Bronchial epithelial cell (primary cell): ENCODE data around the gene WNT7A. TPM values are rescaled to one million over a fixed set of nuclear protein-coding genes. Genes with fewer than 3 reads are reported as not detected.

Source experiments
- DNase-seq: peaks from one replicate; pipeline ENCODE4 v3.0.0-alpha.2; 2010; ENCODE audit warnings: low read depth
- FAIRE-seq: peaks from 2 replicates; lab custom pipeline; 2011; peaks lifted over from hg19 to GRCh38; lab: Jason Lieb, UNC
- H3K27me3 ChIP-seq: 2 replicates; pipeline ENCODE4 v1.5.1; 2011; ENCODE audit warnings: low read length; ENCODE audit not compliant: control insufficient read depth, insufficient read depth
- H3K36me3 ChIP-seq: 2 replicates; pipeline ENCODE4 v1.5.1; 2011; ENCODE audit warnings: low read length; ENCODE audit not compliant: control insufficient read depth, insufficient read depth
- H3K4me3 ChIP-seq: 2 replicates; pipeline ENCODE4 v1.5.1; 2011; ENCODE audit warnings: mild to moderate bottlenecking, low read depth, low read length, control low read depth
- total RNA-seq: library from RNA; depleted of rRNA; stranded (reverse); fragments of >200 nt; gene quantifications from 2 replicates; pipeline ENCODE4 v1.2.1, GENCODE V29; 2014
- TF ChIP-seq, protein P1 (sequence below): IDR thresholded peaks from 2 replicates; pipeline ENCODE4 v1.5.1; 2011; ENCODE audit warnings: mild to moderate bottlenecking, moderate library complexity, low read length, control low read depth, inconsistent platforms; ENCODE audit not compliant: insufficient read depth, severe bottlenecking

The WNT7A gene
- total RNA-seq, 1 donor from 2014 or later: 13.4 TPM

DNA sequence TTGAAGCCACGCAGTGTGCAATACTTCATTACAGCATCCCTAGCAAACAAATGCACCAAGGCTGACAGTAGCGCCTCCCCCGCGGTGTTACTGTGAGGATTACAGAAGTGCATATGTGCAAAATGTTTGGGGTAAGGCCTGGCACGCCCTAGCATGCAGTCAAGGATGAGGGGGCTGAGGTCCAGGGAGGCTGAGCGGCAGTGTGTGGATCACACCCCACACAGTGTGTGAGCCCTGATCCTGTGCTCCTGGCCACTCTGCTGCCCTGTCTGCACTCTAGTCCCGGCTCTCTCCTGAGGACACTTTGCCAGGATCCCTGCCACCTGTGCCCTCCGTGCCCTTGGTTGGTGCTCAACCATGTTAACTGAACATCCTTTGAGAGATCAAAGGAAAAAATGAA lies 71.3 kb downstream of the WNT7A start:
- FAIRE-seq: peak; percentile 32
- Histone ChIP-seq H3K36me3 (no peaks in the 10 kb centered on the region), H3K27me3 (no peaks in the 10 kb centered on the region), H3K4me3 (no peak overlapping the region)
- TF ChIP-seq, protein P1, sequence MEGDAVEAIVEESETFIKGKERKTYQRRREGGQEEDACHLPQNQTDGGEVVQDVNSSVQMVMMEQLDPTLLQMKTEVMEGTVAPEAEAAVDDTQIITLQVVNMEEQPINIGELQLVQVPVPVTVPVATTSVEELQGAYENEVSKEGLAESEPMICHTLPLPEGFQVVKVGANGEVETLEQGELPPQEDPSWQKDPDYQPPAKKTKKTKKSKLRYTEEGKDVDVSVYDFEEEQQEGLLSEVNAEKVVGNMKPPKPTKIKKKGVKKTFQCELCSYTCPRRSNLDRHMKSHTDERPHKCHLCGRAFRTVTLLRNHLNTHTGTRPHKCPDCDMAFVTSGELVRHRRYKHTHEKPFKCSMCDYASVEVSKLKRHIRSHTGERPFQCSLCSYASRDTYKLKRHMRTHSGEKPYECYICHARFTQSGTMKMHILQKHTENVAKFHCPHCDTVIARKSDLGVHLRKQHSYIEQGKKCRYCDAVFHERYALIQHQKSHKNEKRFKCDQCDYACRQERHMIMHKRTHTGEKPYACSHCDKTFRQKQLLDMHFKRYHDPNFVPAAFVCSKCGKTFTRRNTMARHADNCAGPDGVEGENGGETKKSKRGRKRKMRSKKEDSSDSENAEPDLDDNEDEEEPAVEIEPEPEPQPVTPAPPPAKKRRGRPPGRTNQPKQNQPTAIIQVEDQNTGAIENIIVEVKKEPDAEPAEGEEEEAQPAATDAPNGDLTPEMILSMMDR: no peak
- no peak for DNase-seq

DNA sequence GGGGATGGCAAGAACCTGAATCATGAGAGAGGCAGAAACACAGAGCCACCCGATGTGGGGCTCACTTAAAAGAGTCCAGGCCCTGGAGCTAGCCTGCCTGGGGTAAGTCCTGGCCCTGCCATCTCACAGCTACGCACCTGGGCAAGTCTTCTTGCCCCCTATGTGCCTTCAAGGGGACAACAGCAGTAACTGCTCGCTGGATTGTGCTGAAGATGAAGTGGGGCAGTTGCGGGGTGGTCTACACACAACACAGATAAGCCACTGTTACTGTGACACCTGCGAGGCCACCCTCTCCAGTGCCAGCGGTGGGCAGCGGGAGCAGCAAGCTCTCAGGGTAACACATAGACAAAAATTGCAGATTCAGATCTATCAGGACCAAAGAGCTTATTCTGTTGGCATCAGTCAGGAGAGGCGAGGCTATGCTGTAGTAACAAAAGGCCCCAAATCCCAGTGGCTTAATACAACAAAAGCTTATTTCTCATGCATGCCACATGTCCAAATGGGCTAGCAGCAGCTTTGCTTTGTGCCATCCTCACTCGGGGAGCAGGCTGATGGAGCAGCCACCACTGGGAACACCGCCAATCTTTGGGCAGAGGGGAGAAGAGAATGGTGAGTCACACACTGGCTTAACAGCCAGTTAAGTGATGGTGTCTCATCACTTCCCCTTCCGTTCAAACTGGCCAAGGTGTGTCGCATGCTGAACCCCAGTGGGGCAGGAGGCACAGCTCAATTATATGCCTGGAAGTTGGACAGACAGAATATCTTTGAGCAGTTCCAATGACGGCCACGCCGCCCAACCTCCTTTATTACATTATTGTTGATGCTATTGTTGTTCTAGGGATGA lies 78.3 kb downstream of the WNT7A start:
- no peaks in the 10 kb centered on the region for H3K27me3 ChIP-seq
- peak; percentile 36 for FAIRE-seq
- TF ChIP-seq, protein P1: no peak
- no peaks in the 10 kb centered on the region for H3K36me3 ChIP-seq
- peak; percentile 81 for DNase-seq
- no peak overlapping the region for H3K4me3 ChIP-seq

DNA sequence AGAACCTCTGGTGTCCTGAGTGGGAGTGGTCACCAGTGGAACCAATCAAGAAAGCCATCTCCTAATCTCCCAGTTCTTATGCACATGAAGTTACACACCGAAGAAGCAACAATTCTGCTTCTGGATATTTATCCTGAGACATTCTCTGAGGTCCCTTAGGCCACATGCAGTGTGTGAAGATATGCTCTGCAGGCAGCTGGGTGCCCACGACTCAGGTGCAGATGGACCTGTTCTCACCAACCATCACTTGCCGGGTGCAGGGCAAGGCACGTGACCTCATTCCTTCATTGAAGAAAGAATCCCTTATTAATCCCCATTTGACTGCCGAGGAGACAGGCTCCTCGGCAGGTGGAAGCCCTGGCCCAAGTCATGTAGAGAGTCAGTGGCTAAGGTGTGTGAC lies 79.8 kb downstream of the WNT7A start:
- Histone ChIP-seq H3K4me3 (no peak overlapping the region), H3K36me3 (no peaks in the 10 kb centered on the region), H3K27me3 (no peaks in the 10 kb centered on the region)
- TF ChIP-seq, protein P1: no peak
- FAIRE-seq (no peak), DNase-seq (no peak)

DNA sequence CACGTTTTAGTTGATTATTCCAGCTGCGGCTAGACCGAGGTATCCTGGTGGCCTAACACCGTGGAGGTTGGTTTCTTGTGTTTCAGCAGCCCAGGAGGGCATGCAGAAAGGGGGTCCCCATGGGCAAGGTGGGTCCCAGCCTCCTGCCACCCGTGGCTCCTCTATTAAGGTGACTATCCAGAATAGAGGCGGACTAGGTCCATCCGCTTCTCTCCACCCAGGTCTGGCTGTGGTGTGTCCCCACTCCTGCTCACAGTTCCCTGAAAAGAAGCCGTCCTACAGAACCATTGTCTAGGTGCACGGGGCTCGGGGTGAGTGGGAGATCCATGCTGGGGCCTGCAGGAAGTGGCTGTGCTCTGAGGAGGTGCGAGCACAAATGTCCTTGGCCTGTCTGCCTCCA lies 81.5 kb downstream of the WNT7A start:
- no peak for DNase-seq
- FAIRE-seq: no peak
- H3K4me3 ChIP-seq: no peak overlapping the region
- TF ChIP-seq, protein P1: no peak
- H3K27me3 ChIP-seq: no peaks in the 10 kb centered on the region
- no peaks in the 10 kb centered on the region for H3K36me3 ChIP-seq

DNA sequence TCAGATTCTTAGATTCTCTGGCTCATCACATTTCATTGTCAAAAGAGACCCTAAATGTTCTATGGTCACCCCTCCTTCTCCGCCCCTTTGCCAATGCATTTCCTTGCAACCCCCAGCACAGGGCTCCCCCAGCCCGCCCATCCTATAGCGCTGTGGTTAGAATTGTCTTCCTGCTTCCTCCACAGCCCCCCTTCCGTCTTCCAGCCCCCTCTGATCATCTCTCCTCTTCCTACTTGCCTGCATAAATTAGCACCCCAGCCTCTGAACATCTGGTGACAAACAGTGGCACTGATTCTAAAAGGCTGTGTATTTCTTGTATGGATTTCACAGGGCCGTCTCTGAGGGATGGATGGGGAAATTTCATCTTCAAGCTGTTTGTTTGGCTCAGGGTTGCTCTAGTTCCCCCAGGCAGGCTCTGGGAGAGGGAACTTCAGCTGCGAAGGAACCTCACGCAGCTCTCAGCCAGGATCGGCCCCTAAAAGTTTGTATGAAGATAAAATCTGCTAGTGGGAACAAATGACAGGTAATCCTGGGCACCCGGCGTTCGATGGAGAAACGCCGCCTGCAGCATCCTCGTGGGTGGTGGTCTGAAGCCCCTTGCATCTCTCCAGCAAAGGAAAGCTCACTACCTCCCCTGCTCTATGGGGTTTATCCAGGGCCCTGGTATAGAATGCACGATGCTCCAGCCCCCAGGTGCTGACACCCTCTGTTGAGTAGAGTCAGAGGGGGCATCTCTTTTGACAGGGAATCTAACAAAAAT lies 83.0 kb downstream of the WNT7A start:
- TF ChIP-seq, protein P1: no peak
- peaks cover 3% of the 10 kb centered on the region for H3K27me3 ChIP-seq
- H3K4me3 ChIP-seq: no peak overlapping the region
- H3K36me3 ChIP-seq: no peaks in the 10 kb centered on the region
- DNase-seq (no peak), FAIRE-seq (no peak)
